HG03521 (cell line): ENCODE measurements around the gene GRIN2D.

Source experiments
- ATAC-seq: cut with Tn5 transposase; IDR thresholded peaks from one replicate; pipeline ENCODE4 v1.9.1; 2021; ENCODE audit warnings: mild to moderate bottlenecking, moderate library complexity; ENCODE audit not compliant: unreplicated experiment

GRIN2D gene

DNA sequence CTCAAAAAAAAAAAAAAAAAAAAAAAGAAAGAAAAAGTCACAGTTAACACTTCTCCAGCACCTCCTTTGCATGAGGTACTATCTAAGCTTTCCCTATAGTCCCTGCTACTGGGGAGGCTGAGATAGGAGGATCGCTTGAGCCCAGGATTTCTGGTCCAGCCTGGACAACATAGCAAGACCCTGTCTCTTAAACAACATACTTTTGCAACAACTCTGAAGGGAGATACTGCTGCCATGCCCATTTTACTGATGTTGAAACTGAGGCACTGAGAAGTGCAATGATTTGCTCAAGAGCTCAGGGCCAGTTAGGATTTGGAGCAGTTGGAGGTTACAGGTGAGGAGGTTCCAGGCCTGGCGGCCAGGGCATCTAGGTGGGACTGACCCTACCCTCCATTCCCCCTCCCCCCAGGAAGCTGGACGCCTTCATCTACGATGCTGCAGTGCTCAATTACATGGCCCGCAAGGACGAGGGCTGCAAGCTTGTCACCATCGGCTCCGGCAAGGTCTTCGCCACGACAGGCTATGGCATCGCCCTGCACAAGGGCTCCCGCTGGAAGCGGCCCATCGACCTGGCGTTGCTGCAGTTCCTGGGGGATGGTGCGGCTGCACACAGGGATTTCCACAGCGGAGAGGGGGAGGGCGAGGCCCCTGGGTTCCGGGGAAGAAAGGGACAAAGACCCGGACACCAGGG lies 48.0 kb downstream of the GRIN2D start:
- ATAC-seq: no peak

DNA sequence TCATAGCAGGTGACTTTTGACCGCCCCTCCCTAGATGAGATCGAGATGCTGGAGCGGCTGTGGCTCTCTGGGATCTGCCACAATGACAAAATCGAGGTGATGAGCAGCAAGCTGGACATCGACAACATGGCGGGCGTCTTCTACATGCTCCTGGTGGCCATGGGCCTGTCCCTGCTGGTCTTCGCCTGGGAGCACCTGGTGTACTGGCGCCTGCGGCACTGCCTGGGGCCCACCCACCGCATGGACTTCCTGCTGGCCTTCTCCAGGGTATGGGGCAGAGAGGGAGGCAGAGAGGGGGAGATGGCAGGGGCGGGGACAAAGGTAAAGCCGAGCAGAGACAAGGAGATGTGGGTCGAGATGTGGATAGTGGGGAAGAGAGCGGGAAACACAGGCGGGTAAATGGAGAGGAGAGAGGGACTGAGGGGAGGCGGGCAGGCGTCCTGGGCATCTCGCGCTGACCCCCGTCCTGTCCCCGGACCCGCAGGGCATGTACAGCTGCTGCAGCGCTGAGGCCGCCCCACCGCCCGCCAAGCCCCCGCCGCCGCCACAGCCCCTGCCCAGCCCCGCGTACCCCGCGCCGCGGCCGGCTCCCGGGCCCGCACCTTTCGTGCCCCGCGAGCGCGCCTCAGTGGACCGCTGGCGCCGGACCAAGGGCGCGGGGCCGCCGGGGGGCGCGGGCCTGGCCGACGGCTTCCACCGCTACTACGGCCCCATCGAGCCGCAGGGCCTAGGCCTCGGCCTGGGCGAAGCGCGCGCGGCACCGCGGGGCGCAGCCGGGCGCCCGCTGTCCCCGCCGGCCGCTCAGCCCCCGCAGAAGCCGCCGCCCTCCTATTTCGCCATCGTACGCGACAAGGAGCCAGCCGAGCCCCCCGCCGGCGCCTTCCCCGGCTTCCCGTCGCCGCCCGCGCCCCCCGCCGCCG lies 48.9 kb downstream of the GRIN2D start:
- no peak for ATAC-seq

DNA sequence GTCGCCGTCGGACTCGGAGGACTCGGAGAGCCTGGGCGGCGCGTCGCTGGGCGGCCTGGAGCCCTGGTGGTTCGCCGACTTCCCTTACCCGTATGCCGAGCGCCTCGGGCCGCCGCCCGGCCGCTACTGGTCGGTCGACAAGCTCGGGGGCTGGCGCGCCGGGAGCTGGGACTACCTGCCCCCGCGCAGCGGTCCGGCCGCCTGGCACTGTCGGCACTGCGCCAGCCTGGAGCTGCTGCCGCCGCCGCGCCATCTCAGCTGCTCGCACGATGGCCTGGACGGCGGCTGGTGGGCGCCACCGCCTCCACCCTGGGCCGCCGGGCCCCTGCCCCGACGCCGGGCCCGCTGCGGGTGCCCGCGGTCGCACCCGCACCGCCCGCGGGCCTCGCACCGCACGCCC lies 49.8 kb downstream of the GRIN2D start:
- no peak for ATAC-seq
